ENCODE results near the gene CTLA4. TPM values are rescaled to one million over a fixed set of nuclear protein-coding genes. Genes with fewer than 3 reads are reported as not detected.

CTLA4 gene
- total RNA-seq, 1 experiment from 2014 or later, result not detected

DNA sequence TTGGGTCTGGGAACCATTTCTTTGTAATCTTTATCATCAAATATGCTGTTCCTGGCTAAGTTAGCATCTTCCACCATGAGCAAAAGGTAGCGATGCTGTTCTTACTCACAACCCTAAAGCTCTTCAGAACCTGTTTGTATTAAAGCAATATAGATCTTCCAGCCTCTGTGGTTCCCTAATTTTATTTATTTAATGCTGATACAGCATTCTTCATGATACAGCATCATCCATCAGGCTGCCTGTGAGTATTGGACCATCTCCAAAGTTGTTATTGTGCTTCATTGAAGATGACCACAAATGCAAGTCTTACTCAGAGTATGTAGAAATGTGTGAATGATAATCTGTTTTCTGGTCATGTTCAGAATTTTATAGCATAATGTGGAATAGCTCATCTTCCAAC is 40.9 kb upstream of the CTLA4 start:
- Mint-ChIP-seq H3K9me3 (ENCODE audit: low read depth, unreplicated experiment) (no peaks in the 10 kb centered on the region), H3K27me3 (ENCODE audit: unreplicated experiment) (no peaks in the 10 kb centered on the region), H3K4me3 (ENCODE audit: low read depth, unreplicated experiment) (no peak overlapping the region), H3K4me1 (ENCODE audit: low read depth, unreplicated experiment) (no peaks in the 10 kb centered on the region), H3K36me3 (ENCODE audit: insufficient read depth, unreplicated experiment) (no peaks in the 10 kb centered on the region), H3K27ac (ENCODE audit: unreplicated experiment) (no peak overlapping the region)
- DNase-seq, result no peak
- CTCF ChIA-PET, result interaction anchor here (0.5 kb wide), 1 partner anchor 1165 kb away, joined by 4 read pairs; no protein-coding TSS in a partner anchor
- TF ChIP-seq, protein P1, sequence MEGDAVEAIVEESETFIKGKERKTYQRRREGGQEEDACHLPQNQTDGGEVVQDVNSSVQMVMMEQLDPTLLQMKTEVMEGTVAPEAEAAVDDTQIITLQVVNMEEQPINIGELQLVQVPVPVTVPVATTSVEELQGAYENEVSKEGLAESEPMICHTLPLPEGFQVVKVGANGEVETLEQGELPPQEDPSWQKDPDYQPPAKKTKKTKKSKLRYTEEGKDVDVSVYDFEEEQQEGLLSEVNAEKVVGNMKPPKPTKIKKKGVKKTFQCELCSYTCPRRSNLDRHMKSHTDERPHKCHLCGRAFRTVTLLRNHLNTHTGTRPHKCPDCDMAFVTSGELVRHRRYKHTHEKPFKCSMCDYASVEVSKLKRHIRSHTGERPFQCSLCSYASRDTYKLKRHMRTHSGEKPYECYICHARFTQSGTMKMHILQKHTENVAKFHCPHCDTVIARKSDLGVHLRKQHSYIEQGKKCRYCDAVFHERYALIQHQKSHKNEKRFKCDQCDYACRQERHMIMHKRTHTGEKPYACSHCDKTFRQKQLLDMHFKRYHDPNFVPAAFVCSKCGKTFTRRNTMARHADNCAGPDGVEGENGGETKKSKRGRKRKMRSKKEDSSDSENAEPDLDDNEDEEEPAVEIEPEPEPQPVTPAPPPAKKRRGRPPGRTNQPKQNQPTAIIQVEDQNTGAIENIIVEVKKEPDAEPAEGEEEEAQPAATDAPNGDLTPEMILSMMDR (IDR thresholded peaks at IDR 0.05; ENCODE audit: unreplicated experiment), result no peak
- no TSS peak for BruUV-seq (replicated peaks)
- intact Hi-C loops (cut with micrococcal nuclease; ENCODE audit: unreplicated experiment), result no loop called here

DNA sequence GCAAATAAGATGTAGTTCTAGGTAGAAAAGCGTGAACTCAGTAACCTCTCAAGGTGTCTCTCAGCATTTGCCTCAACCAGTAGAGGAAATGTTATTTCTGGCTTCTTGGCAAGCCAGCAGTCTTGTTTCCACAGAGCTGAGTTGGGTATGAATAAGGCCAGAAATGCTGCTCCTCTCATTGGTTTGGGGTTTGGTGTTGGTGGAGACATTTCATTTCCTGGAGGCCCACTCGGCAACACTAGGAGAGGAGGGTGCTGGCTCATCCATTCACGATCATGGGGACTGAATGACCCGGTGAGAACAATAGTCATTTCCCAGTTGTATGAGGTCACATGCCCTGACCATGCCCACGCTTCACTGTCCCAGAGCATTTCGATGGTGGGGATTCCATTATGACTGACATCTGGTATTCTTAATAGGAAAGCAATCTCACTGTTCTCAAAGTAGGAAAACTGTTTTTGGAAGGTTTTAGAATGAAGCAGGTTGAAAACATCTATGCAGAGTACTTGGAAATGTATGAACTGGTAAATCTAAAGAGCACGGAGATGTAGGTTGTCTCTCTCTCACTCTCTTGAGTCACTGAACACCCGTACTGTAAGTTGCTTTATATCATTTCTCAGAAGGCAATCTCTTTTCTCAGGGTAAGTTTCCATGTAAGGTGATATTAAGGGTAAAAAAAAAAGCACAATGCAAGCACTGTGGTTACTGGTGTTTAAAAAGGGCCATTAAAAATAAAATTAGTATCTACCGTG is 37.1 kb upstream of the CTLA4 start:
- Mint-ChIP-seq H3K27me3 (ENCODE audit: unreplicated experiment) (no peaks in the 10 kb centered on the region), H3K9me3 (ENCODE audit: low read depth, unreplicated experiment) (no peaks in the 10 kb centered on the region), H3K36me3 (ENCODE audit: insufficient read depth, unreplicated experiment) (no peaks in the 10 kb centered on the region), H3K4me3 (ENCODE audit: low read depth, unreplicated experiment) (no peak overlapping the region), H3K27ac (ENCODE audit: unreplicated experiment) (no peak overlapping the region), H3K4me1 (ENCODE audit: low read depth, unreplicated experiment) (no peaks in the 10 kb centered on the region)
- BruUV-seq (replicated peaks), result no TSS peak
- intact Hi-C loops (cut with micrococcal nuclease; ENCODE audit: unreplicated experiment), result no loop called here
- DNase-seq, result no peak
- CTCF ChIA-PET, result interaction anchor here (1.2 kb wide), 1 partner anchor 13 kb away, joined by 3 read pairs; no protein-coding TSS in a partner anchor
- TF ChIP-seq, protein P1 (IDR thresholded peaks at IDR 0.05; ENCODE audit: unreplicated experiment), result no peak

DNA sequence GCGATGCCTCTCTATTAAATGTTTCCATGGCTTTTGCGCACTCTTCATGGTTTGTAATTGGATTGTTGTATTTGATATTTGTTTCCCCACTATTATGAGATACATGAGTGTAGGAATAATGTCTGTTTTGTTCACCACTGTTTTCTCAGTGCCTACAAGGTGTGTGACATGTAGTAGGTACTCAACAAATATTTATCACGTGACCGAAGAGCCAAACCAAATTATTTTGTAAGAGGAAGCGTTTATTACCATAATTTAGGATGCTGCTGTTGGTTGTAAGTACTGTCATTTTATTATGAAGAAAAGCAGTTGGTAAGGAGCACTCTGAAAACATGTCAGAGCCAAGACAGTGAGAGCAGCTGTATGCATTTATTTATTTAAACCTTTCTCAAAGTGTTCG is 32.2 kb upstream of the CTLA4 start:
- no peak for DNase-seq
- CTCF ChIA-PET, result no interaction called here
- intact Hi-C loops (cut with micrococcal nuclease; ENCODE audit: unreplicated experiment), result no loop called here
- H3K27ac Mint-ChIP-seq (ENCODE audit: unreplicated experiment), result no peak overlapping the region
- no TSS peak for BruUV-seq (replicated peaks)
- H3K27me3 Mint-ChIP-seq (ENCODE audit: unreplicated experiment), result no peaks in the 10 kb centered on the region
- TF ChIP-seq, protein P1 (IDR thresholded peaks at IDR 0.05; ENCODE audit: unreplicated experiment), result no peak
- H3K36me3 Mint-ChIP-seq (ENCODE audit: insufficient read depth, unreplicated experiment), result no peaks in the 10 kb centered on the region
- peaks cover 9% of the 10 kb centered on the region for H3K4me1 Mint-ChIP-seq (ENCODE audit: low read depth, unreplicated experiment)
- H3K9me3 Mint-ChIP-seq (ENCODE audit: low read depth, unreplicated experiment), result no peaks in the 10 kb centered on the region
- no peak overlapping the region for H3K4me3 Mint-ChIP-seq (ENCODE audit: low read depth, unreplicated experiment)

DNA sequence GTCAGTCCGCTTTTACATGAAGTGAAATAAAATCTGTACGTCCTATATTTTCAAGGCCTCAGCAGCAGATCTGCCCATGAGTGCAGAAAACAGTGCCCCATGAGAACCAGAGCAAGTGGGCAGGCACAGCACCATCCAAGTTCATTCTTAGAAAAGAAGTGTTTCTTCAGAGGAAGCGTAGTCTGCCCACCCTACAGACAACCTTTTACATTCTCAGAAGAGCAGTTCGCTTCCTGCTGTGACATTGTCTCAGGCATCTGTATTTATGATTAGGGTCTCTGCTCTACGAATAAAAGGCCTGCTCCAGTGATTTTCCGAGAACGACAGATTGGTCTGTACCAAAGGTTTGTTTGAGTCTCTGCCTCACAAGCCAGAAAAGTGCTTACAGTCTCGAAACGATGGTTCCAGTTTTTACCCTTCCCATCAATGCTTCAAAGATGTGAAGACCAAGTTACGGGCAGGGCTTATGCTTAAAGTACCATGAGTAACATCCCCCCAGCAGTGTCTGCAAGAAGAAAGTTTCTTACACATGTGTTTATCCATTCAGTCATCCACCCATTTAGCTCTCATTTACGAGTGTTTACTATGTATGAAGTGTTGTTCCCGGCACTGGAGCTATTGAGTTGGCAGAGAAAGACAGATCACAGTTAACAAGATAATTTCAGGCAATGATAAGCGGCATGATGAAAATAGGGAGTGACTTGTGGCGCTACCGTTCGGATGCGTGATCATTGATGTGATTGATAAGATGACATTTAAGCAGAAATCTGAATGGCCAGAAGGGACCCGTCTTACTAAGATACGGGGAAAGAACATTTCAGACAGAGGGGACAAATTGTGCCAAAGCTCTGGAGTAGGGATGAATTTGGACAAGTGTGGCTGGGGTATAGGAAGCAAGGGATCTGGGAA is 31.4 kb upstream of the CTLA4 start:
- H3K9me3 Mint-ChIP-seq (ENCODE audit: low read depth, unreplicated experiment), result no peaks in the 10 kb centered on the region
- no peak overlapping the region for H3K4me3 Mint-ChIP-seq (ENCODE audit: low read depth, unreplicated experiment)
- H3K36me3 Mint-ChIP-seq (ENCODE audit: insufficient read depth, unreplicated experiment), result no peaks in the 10 kb centered on the region
- H3K27ac Mint-ChIP-seq (ENCODE audit: unreplicated experiment), result no peak overlapping the region
- CTCF ChIA-PET, result no interaction called here
- BruUV-seq (replicated peaks), result no TSS peak
- no peak for DNase-seq
- TF ChIP-seq, protein P1 (IDR thresholded peaks at IDR 0.05; ENCODE audit: unreplicated experiment), result no peak
- H3K4me1 Mint-ChIP-seq (ENCODE audit: low read depth, unreplicated experiment), result peaks cover 9% of the 10 kb centered on the region
- intact Hi-C loops (cut with micrococcal nuclease; ENCODE audit: unreplicated experiment), result no loop called here
- no peaks in the 10 kb centered on the region for H3K27me3 Mint-ChIP-seq (ENCODE audit: unreplicated experiment)

Measured in Calu3 (cell line).